GM21529 (cell line): Measurements from ENCODE around the gene KIF19.

Experiments
- ATAC-seq: cut with Tn5 transposase; IDR thresholded peaks from one replicate; pipeline ENCODE4 v1.9.1; 2021; ENCODE audit not compliant: unreplicated experiment

Gene KIF19

GRCh38 chr17:74340470-74341023 is 14.5 kb downstream of the KIF19 start:
- no peak for ATAC-seq

- no peak for ATAC-seq
Measured at GRCh38 chr17:74342224-74342623, 16.2 kb downstream of the KIF19 start.

GRCh38 chr17:74343121-74343520 is 17.1 kb downstream of the KIF19 start:
- ATAC-seq, result no peak

GRCh38 chr17:74343526-74344284 is 17.7 kb downstream of the KIF19 start:
- no peak for ATAC-seq

DNA sequence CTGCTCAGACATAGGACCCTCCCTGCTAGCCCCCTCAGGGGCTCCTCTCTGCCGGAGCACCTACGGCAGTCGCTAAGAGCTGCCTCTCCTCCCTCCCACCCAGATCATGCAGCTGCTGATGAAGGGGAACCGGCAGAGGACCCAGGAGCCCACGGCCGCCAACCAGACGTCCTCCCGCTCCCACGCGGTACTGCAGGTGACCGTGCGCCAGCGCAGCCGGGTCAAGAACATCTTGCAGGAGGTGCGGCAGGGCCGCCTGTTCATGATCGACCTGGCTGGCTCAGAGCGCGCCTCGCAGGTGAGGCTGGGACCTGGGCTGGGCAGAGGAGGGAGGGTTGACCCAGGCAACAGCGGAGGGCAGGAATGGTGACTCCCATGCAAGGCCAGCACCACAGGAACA is 18.6 kb downstream of the KIF19 start:
- no peak for ATAC-seq

- no peak for ATAC-seq
Measured at GRCh38 chr17:74345433-74346241, 19.6 kb downstream of the KIF19 start.

GRCh38 chr17:74347646-74348045 is 21.6 kb downstream of the KIF19 start:
- ATAC-seq, result no peak

DNA sequence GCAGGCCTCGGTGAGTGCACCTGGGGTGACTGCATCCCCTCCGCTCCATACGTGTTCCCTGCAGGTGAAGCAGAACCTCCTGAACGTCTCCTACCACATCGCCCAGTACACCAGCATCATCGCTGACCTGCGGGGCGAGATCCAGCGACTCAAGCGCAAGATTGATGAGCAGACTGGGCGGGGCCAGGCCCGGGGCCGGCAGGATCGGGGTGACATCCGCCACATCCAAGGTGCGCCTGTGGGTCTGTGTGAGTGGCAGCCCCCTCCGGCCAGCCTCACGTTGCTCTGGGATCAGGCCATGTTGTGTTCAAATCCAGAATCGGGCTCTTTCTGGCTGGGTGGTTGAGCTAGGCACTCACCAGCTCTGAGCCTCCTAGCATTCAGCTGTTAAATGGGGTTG is 23.1 kb downstream of the KIF19 start:
- ATAC-seq, result no peak

GRCh38 chr17:74350486-74350885 is 24.5 kb downstream of the KIF19 start:
- ATAC-seq, result no peak

DNA sequence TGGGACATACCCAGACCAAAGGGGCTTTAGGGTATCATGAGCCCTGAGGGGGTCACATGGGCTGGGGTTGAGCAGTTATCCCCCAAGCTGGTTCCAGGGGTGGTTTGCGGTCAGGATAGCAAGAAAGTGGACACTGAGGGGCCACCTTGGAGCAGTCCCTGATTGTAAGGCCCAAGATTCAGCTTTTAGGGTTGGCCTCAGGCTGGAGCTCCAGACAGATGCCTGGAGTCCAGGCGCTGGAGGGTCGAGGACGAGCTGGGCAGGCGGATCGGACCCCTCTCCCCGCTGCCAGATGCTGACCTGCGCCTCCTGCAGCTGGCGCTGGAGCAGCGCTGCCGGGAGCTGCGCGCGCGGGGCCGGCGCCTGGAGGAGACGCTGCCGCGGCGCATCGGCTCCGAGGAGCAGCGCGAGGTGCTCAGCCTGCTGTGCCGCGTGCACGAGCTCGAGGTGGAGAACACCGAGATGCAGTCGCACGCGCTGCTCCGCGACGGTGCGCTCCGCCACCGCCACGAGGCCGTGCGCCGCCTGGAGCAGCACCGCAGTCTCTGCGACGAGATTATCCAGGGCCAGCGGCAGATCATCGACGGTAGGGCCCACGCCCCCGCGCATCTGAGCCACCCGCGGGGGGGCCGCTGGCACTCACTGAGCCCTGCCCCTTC is 25.7 kb downstream of the KIF19 start:
- no peak for ATAC-seq

- no peak for ATAC-seq
Measured at GRCh38 chr17:74353446-74354060, 27.5 kb downstream of the KIF19 start.

- ATAC-seq, result peak; percentile 64
Measured at GRCh38 chr17:74354123-74354522, 28.1 kb downstream of the KIF19 start.

- no peak for ATAC-seq
Measured at GRCh38 chr17:74354561-74354960, 28.5 kb downstream of the KIF19 start.

DNA sequence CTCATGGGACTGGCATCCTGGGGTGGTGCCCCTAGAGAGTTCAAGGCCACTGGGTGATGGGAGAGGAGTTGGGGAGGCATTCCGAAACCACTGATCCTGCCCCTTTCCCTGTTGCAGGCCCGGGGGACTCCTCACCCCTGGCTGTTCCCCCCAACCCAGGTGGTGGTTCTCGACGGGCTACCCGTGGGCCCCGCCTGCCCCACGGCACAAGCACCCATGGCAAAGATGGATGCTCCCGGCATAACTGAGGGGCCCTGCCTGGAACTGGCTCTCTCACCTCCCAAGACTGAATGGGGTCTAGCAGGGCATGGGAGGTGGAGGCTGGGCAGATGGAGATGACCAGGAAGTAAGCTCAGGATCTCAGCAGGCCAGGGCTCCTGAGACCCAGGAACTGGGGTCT is 29.0 kb downstream of the KIF19 start:
- ATAC-seq, result no peak

DNA sequence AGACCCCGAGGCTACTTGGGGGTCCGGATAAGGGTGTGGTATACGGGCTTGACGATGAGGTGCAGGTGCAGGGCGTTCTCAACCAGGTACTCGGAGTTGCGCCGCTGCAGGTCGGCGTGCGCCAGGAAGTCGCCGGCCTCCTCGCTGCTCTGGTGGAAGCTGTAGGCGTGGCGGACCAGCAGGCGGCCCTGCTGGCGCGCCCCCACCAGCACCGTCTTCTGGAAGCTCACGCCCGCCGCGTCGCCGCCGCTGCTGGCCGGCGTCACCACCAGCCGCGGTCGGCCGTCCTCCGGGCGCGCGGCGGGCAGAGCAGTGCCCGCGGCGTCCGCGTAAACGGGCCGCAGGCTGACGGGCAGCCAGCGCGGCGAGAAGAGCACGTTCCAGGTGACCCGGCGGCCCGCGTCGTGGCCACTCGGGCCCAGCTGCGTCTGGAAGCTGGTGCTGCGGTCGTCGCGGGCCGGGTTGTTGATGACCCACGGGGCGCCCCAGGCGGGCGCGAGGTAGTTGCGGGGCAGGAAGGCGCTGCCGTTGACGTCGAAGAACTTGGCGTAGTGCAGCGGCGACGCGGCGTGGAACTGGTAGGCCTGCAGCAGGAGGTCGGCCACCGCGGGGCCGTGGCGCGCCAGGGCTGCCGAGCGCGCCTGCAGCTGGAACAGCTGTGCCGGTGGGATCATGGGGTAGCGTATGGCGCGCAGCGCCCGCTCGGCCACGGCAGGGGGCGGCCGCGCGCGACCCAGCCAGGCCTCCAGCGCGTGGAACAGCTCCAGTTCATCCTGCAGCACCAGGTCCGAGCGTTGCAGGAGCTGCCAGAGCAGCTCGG is 30.8 kb downstream of the KIF19 start:
- no peak for ATAC-seq

GRCh38 chr17:74357466-74357809 is 31.4 kb downstream of the KIF19 start:
- no peak for ATAC-seq

- ATAC-seq, result no peak
Measured at GRCh38 chr17:74358697-74359096, 32.7 kb downstream of the KIF19 start.

GRCh38 chr17:74359916-74360315 is 33.9 kb downstream of the KIF19 start:
- ATAC-seq, result no peak

DNA sequence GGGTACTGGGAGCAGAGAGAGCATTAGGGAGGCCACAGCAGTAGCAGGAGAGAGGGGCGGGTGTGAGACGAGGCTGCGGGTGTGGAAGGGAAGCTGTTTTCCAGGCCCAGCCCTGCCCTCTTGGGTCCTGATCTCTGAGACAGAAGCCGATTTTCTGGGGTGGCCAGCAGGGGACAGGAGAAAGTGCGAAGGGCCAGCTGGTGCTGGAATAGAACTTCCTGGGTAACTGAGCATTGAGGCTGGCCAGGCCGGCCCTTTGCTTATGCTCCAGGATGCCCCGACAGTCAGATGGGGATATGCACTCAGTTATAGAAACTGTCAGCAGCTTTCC is 34.8 kb downstream of the KIF19 start:
- no peak for ATAC-seq

DNA sequence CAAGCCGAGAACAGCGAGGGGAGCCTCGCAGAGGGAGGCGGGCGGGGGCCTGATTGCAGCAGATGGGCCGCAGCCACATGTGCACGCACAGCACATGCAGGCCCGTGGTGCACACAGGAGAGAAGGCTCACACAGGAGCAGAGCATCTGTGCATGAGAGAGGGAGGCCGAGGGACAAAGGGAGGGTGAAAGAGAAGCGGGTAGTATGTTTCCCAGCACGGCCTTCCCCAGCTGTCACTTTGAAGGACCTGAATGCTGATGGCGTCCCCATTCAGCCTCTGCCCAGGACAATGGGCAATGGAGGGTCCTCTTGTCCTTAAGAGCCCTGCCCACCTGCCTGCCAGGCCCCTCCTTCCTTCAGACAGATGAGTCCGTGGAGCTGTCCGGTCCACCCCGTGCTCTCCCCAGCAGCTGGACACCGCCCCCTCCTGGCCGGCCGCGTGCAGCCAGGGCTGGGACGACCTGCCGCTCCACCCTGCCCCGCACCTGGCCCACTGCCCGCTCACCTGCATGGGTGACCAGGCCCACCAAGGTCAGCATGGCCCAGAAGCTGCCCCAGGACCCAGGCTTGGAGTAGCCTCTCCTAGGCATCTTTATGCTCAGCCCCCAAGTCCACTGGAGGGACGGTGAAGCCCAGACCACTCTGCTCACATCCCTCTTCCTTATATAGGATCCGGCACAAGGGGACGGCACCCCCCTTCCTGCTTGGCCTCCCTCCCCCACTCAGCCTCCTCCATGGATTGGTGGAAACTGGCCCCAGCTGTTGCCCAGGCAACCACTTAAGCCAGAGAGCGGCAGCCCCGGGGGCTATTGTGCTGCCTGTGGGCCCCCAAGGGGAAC is 35.4 kb downstream of the KIF19 start, which contains the start of gene BTBD17:
Gene BTBD17 (minus strand): TSS at position 639 of the 839 bp plus-strand sequence. CDS start 49 bp downstream, at position 590.
- ATAC-seq, result no peak
